ENCODE measurements around the gene ZNF480. TPM values are rescaled to one million over a fixed set of nuclear protein-coding genes. Genes with fewer than 3 reads are reported as not detected.

The ZNF480 gene
- total and polyA plus RNA-seq, 2 of the 13 experiments (the other 11 are each of a cell fraction or from before 2014, with no cell fraction given) = 2.1 to 9.6 TPM

DNA sequence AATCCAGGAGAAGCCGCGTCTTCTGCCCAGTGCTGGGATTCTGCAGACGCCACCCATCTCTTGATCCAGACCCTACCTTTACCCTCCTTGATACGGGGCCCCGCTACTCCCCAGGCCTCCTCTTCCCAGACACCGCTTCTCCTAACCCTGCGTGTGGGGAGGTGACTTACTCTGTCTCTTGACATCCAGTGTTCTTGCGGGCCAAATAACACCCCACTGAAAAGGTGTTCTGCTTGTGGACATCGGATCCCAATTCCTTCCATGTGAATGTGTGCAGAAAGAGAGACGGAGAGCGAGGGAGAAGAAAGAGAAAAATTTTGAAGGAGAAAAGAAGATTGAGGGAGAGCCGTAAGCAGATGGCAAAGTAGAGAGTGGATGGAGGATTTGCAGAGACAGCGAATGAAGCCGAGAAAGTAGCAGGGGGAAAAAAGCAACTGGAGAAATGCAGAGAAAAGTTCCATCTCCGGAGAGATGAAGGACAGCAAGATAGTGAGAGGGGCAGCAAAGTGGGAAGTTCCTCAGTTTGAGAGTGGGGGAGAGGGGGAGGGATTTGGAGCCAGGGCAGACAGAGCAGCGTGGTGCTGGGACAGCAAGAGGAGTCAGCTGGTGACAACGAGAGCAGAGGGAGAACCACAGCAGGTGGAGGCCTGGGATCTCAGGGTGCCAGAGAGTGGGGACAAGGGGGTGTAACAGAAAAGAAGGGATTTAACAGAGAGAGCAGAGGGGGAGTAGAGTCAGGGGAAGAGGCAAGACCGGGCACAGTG is 814 bp downstream of the ZNF480 start:
- H3K4me3 ChIP-seq (replicated peaks in 1 of 3; ENCODE audit: insufficient read depth in 1 of 3, low read depth in 2 of 3, low read length in 3 of 3) = peak overlapping the region; percentile 97 to 99 (median 99)
- H2AFZ ChIP-seq (ENCODE audit: low read length) = no peak overlapping the region
- H3K27ac ChIP-seq (ENCODE audit: extremely low read length, insufficient read depth, low read length) = peak overlapping the region; percentile 89
- no peaks in the 10 kb centered on the region for H4K20me1 ChIP-seq (ENCODE audit: insufficient read depth, low read length)
- ChIA-PET CTCF (ENCODE audit: low intra/inter-chr PET ratio, low total read pairs) (no interaction called here), POLR2A (no interaction called here)
- peaks cover 14% of the 10 kb centered on the region for H3K79me2 ChIP-seq (ENCODE audit: insufficient read depth, low read length)
- H3K36me3 ChIP-seq (replicated peaks in 1 of 2; ENCODE audit: control insufficient read depth in 1 of 2, insufficient read depth in 2 of 2, low read length in 2 of 2) = peaks cover 7 to 30% of the 10 kb centered on the region in 2 experiments
- peaks cover 9% of the 10 kb centered on the region for H3K4me1 ChIP-seq (ENCODE audit: insufficient read depth, low read length)
- peak overlapping the region; percentile 97 for H3K9ac ChIP-seq (ENCODE audit: insufficient read depth, low read depth, low read length)
- BruUV-seq (replicated peaks) = no TSS peak
- peak overlapping the region; percentile 81 for H3K4me2 ChIP-seq (ENCODE audit: low read depth, low read length)
- intact Hi-C loops (cut with micrococcal nuclease; ENCODE audit: unreplicated experiment) (loop anchor here (10.0 kb wide), 1 partner anchor 1733 kb away; the partner anchor contains the start of gene LRRC4B), in situ Hi-C loops (cut with HindIII; ENCODE audit: extremely low pct_ligation_motif_present, low pct_unique_long_range_greater_than_20kb) (no loop called here)
- no peak for FAIRE-seq
- H3K27me3 ChIP-seq (ENCODE audit: control insufficient read depth in 1 of 2, insufficient read depth in 2 of 2, low read length in 2 of 2) = no peaks in the 10 kb centered on the region; a peak in 1 of 5 replicates
- no peak for DNase-seq (ENCODE audit: low spot score)
- 12% methylated on average over 18 of the region's 18 CpGs for WGBS (ENCODE audit: low lambda C conversion rate)
- peak; percentile 58 for ATAC-seq
- no peaks in the 10 kb centered on the region for H3K9me3 ChIP-seq (ENCODE audit: low read length)
- TF ChIP-seq U2AF1 (optimal IDR thresholded peaks at IDR 0.05; ENCODE audit: low read depth, low read length) = no peak
- TF ChIP-seq ZBTB20 (CRISPR knock-in tag; IDR thresholded peaks at IDR 0.05; ENCODE audit: borderline replicate concordance, low read depth) = 0 out of 2 replicates have a peak, but pooled peaks have one; percentile 5
- no peak for TF ChIP-seq GATAD1 (CRISPR knock-in tag; IDR thresholded peaks at IDR 0.05)
- no peak for TF ChIP-seq NR1H2 (CRISPR knock-in tag; IDR thresholded peaks at IDR 0.05; ENCODE audit: borderline replicate concordance, low read depth)
- no peak for TF ChIP-seq ZMYM3 (CRISPR knock-in tag; IDR thresholded peaks at IDR 0.05)
- peak; percentile 99 for TF ChIP-seq ZSCAN29 (CRISPR knock-in tag; conservative IDR thresholded peaks at IDR 0.05)
- TF ChIP-seq HDAC1 (CRISPR knock-in tag; IDR thresholded peaks at IDR 0.05) = 0 out of 2 replicates have a peak, but pooled peaks have one; percentile 17
- TF ChIP-seq, protein P1, sequence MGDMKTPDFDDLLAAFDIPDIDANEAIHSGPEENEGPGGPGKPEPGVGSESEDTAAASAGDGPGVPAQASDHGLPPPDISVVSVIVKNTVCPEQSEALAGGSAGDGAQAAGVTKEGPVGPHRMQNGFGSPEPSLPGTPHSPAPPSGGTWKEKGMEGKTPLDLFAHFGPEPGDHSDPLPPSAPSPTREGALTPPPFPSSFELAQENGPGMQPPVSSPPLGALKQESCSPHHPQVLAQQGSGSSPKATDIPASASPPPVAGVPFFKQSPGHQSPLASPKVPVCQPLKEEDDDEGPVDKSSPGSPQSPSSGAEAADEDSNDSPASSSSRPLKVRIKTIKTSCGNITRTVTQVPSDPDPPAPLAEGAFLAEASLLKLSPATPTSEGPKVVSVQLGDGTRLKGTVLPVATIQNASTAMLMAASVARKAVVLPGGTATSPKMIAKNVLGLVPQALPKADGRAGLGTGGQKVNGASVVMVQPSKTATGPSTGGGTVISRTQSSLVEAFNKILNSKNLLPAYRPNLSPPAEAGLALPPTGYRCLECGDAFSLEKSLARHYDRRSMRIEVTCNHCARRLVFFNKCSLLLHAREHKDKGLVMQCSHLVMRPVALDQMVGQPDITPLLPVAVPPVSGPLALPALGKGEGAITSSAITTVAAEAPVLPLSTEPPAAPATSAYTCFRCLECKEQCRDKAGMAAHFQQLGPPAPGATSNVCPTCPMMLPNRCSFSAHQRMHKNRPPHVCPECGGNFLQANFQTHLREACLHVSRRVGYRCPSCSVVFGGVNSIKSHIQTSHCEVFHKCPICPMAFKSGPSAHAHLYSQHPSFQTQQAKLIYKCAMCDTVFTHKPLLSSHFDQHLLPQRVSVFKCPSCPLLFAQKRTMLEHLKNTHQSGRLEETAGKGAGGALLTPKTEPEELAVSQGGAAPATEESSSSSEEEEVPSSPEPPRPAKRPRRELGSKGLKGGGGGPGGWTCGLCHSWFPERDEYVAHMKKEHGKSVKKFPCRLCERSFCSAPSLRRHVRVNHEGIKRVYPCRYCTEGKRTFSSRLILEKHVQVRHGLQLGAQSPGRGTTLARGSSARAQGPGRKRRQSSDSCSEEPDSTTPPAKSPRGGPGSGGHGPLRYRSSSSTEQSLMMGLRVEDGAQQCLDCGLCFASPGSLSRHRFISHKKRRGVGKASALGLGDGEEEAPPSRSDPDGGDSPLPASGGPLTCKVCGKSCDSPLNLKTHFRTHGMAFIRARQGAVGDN (CRISPR knock-in tag; IDR thresholded peaks at IDR 0.05) = peak; percentile 44; the same call in 1 of the 2 replicates
- no peak for TF ChIP-seq AGO2 (optimal IDR thresholded peaks at IDR 0.05; ENCODE audit: low read depth, low read length)
- TF ChIP-seq, protein P2, sequence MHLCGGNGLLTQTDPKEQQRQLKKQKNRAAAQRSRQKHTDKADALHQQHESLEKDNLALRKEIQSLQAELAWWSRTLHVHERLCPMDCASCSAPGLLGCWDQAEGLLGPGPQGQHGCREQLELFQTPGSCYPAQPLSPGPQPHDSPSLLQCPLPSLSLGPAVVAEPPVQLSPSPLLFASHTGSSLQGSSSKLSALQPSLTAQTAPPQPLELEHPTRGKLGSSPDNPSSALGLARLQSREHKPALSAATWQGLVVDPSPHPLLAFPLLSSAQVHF (CRISPR knock-in tag; IDR thresholded peaks at IDR 0.05) = no peak
- 0 out of 2 replicates have a peak, but pooled peaks have one; percentile 3 for TF ChIP-seq ZNF12 (CRISPR knock-in tag; IDR thresholded peaks at IDR 0.05)
- TF ChIP-seq ZNF713 (CRISPR knock-in tag; IDR thresholded peaks at IDR 0.05) = no peak
- TF ChIP-seq HES4 (CRISPR knock-in tag; IDR thresholded peaks at IDR 0.05; ENCODE audit: borderline replicate concordance) = no peak
- TF ChIP-seq HNRNPL (IDR thresholded peaks at IDR 0.05; ENCODE audit: low read depth, low read length) = no peak
- TF ChIP-seq, protein P3, sequence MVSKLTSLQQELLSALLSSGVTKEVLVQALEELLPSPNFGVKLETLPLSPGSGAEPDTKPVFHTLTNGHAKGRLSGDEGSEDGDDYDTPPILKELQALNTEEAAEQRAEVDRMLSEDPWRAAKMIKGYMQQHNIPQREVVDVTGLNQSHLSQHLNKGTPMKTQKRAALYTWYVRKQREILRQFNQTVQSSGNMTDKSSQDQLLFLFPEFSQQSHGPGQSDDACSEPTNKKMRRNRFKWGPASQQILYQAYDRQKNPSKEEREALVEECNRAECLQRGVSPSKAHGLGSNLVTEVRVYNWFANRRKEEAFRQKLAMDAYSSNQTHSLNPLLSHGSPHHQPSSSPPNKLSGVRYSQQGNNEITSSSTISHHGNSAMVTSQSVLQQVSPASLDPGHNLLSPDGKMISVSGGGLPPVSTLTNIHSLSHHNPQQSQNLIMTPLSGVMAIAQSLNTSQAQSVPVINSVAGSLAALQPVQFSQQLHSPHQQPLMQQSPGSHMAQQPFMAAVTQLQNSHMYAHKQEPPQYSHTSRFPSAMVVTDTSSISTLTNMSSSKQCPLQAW (CRISPR knock-in tag; IDR thresholded peaks at IDR 0.05) = 0 out of 2 replicates have a peak, but pooled peaks have one; percentile 37
- TF ChIP-seq RXRB (CRISPR knock-in tag; IDR thresholded peaks at IDR 0.05; ENCODE audit: borderline replicate concordance) = no peak
- no peak for TF ChIP-seq CBX1 (IDR thresholded peaks at IDR 0.05; ENCODE audit: low read depth)
- TF ChIP-seq KDM2A (CRISPR knock-in tag; IDR thresholded peaks at IDR 0.05; ENCODE audit: borderline replicate concordance, low read depth) = no peak

Data from HepG2 (cell line).